Choroid plexus epithelial cell (primary cell): ENCODE measurements around the gene BCR.
A peak's percentile ranks its signal among the peaks of the same experiment; 100 is the strongest.

Experiments
- DNase-seq: peaks from one replicate; pipeline ENCODE4 v3.0.0-alpha.2; 2010; ENCODE audit warnings: low read depth
- H3K4me3 ChIP-seq: 2 replicates; pipeline ENCODE4 v1.5.1; 2011; ENCODE audit warnings: low read depth, mild to moderate bottlenecking, control low read depth, low read length, moderate library complexity
- CTCF ChIP-seq: conservative IDR thresholded peaks from 2 replicates; pipeline ENCODE4 v1.5.1; 2011; ENCODE audit warnings: low read depth, mild to moderate bottlenecking, control low read depth, inconsistent platforms, low read length, moderate library complexity

Gene BCR

GRCh38 chr22:23182309-23183060, 2.2 kb downstream of the BCR start:
- no peak for TF ChIP-seq CTCF
- DNase-seq: peak; percentile 23
- peak overlapping the region; percentile 77 for H3K4me3 ChIP-seq

GRCh38 chr22:23183061-23183698, 2.9 kb downstream of the BCR start:
- H3K4me3 ChIP-seq: peak overlapping the region; percentile 77
- peak; percentile 76 for DNase-seq
- TF ChIP-seq CTCF: no peak

GRCh38 chr22:23184100-23184763, 3.9 kb downstream of the BCR start:
- no peak for TF ChIP-seq CTCF
- no peak for DNase-seq
- H3K4me3 ChIP-seq: no peak overlapping the region

GRCh38 chr22:23184764-23185113, 4.4 kb downstream of the BCR start:
- H3K4me3 ChIP-seq: no peak overlapping the region
- DNase-seq: no peak
- TF ChIP-seq CTCF: no peak

- no peak for TF ChIP-seq CTCF
- DNase-seq: no peak
Observed at GRCh38 chr22:23187211-23187610, 6.9 kb downstream of the BCR start.

GRCh38 chr22:23187871-23188700, 7.8 kb downstream of the BCR start:
- no peak overlapping the region for H3K4me3 ChIP-seq
- TF ChIP-seq CTCF: no peak
- DNase-seq: no peak

More at GRCh38 chr22:23187211-23187610, 6.9 kb downstream of the BCR start:
- no peak overlapping the region for H3K4me3 ChIP-seq
